GM18505 (cell line): Measurements from ENCODE around the gene MAGOHB.
A peak's percentile ranks its signal among the peaks of the same experiment; 100 is the strongest.
"Not testable (repeated sequence)": the region's sequence is repeated elsewhere in the genome, so short reads cannot be mapped to it uniquely, and the experiment has no call there.

Source experiments
- ATAC-seq: cut with Tn5 transposase; IDR thresholded peaks from one replicate; pipeline ENCODE4 v1.9.1; 2021; ENCODE audit not compliant: unreplicated experiment
- POLR2A ChIP-seq: IDR thresholded peaks from 4 replicates; pipeline ENCODE4 v1.6.1; 2011; ENCODE audit warnings: borderline replicate concordance; ENCODE audit not compliant: insufficient read depth, insufficient read length; ENCODE audit errors: extremely low read depth

MAGOHB gene

DNA sequence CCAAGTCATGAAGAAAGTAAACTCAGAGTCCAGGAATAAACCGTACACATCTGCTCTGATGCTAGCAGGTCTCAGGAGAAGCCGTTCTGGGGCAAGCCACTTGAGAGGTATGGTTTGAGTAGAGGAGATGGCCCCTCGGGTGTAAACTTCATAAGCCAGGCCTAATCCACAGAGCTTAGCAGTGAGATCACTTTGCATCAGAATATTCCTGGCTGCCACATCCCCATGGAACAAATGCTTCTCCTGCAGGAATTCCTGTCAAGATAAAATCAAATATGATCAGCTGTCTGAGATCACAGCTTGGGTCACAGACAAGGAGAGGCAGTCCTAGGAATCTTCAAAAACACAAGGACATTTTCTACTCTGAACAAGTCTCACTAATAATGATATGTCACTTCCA is 11.2 kb upstream of the MAGOHB start:
- ATAC-seq, result no peak
- no peak for TF ChIP-seq POLR2A

DNA sequence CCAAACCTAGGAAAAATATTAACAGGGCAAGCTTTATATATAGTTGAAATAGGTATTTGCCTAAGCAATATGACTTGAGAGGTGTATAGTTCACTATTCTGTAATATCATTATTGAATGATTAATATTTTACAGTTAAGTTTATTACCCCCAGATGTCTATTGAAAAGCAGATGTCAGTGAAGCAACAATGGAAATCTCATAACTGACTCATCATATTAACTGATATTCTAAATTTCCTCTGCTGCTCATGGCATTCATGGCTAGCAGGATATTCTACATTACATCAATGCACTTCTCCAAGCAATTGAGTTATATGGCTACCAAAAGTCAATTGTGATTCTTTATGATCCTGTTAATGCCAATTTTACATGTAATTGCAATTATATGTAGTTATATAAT is 9.7 kb upstream of the MAGOHB start:
- no peak for TF ChIP-seq POLR2A
- no peak for ATAC-seq

- TF ChIP-seq POLR2A, result no peak
- ATAC-seq, result no peak
These were observed 7.9 kb upstream of the MAGOHB start for GRCh38 chr12:10621278-10621677.

DNA sequence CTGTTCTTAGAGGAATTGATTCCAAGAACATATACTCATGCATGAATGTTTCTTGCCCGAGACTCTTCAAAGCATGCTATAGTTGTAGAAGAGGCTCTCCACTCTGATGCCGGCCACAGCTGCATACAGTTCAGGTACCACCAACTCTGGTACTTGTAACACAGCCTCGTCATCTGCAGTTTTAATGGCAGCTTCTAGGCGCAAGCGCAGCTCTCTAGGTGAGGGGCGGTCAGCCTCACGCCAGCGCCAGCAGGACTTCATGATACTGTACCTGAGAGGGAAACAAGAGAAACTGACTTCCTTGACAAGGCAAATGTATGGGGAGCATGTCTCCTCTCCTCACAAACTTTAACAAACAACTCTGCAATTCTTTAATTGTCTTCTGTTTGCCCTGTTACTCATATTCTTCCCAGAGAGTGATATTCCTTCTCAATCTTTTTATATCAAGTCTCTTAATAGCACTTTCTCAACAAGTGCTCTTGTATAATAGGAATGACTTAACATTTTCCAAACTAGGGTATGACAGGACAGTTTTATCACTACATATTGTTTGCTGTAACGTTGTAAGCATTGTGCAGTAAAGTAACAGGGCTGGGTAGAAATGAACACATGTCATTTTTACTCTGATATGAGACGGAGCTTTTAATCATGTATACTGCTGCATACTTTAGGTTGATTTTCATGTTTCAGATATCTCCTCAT is 6.8 kb upstream of the MAGOHB start:
- no peak for ATAC-seq
- no peak for TF ChIP-seq POLR2A

- ATAC-seq, result no peak
These were observed 5.1 kb upstream of the MAGOHB start for GRCh38 chr12:10618338-10618987.

DNA sequence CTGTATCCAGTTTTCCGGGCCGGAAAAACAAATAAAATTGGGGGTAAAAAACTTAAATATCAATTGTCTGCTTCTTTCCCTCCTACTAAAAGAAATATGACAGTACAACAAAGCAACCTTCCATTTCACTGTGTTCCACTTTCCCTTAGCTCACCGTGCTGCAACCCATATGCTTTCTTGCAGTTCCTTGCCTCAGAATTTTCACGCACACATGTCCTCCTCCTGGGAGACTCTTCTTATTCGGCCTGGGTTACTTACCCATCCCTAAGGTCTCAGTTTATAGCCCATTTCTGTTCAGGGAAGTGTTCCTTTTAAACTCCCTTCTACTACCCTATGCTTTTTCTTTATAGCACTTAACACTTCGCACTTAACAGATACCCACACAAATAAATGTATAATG is 4.5 kb upstream of the MAGOHB start:
- ATAC-seq, result no peak
- TF ChIP-seq POLR2A, result no peak

More at GRCh38 chr12:10618338-10618987, 5.1 kb upstream of the MAGOHB start:
- TF ChIP-seq POLR2A, result no peak

DNA sequence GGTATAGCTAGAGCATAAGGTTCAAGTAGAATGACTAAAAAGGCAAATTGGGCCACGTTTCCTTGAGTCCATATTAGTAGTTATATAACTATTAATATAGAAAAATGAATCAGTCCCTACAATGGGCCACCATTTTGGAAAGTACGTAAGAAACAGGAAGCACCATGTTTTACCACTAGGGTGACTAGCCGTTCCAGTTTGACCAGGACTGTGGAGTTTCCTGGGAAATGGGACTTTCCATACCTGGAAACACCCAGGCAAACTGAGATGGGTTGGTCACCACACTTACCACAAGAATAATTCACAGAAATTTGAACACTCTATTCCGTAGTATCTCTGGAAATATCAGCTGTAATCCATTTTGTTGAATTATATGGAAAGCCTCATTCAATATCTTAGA is 2.1 kb upstream of the MAGOHB start:
- TF ChIP-seq POLR2A, result no peak
- ATAC-seq, result no peak

- no peak for ATAC-seq
- TF ChIP-seq POLR2A, result no peak
These were observed 604 bp upstream of the MAGOHB start for GRCh38 chr12:10614056-10614370.

GRCh38 chr12:10612984-10613348 is 443 bp downstream of the MAGOHB start:
- ATAC-seq, result peak; percentile 8
- TF ChIP-seq POLR2A, result no peak

- no peak for TF ChIP-seq POLR2A
- ATAC-seq, result no peak
These were observed 1.3 kb downstream of the MAGOHB start for GRCh38 chr12:10612110-10612509.

DNA sequence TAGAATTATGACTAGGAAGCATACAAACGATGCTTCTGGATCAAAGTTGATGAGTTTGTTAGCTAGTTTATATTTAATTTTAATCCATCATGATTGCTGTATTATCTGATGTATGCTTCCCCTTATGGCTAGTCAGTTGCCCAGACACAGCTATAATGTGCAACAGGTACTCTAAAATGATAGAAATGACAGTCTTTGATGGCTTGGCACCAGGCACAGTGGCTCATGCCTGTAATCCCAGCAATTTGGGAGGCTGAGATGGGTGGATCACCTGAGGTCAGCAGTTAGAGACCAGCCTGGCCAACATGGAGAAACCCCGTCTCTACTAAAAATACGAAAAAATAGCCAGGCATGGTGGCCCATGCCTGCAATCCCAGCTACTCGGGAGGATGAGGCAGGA is 2.2 kb downstream of the MAGOHB start:
- ATAC-seq, result not testable (repeated sequence)

DNA sequence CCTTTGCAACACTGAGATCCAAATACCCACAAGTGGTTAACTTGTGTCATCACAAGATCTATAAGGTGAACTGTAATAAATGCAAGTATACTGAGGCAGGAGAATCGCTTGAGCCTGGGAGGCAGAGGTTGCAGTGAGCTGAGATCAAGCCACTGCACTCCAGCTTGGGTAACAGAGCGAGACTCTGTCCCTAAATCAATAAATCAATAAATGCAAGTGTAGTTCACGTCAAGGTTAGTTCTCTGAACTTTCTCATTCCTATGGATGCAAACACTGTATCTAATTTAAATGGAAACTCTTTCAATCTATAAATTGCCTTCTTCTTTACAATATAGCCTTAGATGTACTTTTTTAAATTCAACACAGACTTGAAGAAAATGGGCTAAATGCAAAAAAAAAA is 3.2 kb downstream of the MAGOHB start:
- ATAC-seq, result no peak
- no peak for TF ChIP-seq POLR2A

DNA sequence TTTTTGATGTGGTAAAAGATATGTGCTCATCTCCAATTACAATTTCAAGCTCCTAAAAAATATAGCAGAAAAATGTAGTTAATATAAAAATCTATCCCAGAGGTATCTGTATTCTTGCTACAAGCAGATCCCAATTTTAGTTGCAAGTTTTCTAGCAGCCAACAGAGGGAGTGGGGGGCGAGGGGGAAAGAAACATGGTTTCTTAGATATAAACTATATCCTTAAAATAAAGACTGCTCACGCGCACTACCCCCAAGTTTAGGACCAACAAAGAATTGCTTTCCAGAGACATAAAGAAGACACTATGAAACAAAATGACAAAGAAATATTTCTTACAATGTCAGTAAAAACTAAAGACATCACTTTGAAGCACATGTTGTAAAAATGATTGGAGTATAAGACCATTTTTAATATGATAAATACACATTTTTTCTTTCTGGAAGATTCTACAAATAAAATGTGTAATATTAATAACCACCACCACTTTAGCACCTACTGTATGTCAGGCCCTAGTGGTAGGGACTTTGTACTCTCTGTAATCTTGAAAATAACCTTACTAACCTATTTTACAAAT is 5.4 kb downstream of the MAGOHB start:
- TF ChIP-seq POLR2A, result no peak
- no peak for ATAC-seq

GRCh38 chr12:10601860-10602259 is 11.5 kb downstream of the MAGOHB start:
- no peak for ATAC-seq
- TF ChIP-seq POLR2A, result no peak

DNA sequence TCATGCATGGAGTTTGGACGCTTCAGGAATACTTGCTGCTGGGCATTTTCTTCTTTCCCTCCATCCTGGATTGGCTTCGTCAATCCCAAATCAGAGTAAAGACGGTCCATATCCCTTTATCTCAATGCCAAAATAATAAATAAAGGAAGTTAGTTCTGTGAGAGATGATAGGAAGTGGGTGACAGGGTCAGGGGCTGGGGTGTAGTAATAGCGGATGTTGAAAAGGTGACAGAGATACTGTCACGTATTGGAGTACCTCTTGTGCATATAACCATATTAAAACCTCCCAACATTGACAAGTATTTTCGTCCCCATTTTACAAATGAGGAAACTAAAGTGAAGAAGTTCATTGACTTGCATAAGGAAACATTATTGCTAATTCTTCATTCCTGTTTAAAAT is 12.4 kb downstream of the MAGOHB start:
- ATAC-seq, result no peak
- TF ChIP-seq POLR2A, result no peak

DNA sequence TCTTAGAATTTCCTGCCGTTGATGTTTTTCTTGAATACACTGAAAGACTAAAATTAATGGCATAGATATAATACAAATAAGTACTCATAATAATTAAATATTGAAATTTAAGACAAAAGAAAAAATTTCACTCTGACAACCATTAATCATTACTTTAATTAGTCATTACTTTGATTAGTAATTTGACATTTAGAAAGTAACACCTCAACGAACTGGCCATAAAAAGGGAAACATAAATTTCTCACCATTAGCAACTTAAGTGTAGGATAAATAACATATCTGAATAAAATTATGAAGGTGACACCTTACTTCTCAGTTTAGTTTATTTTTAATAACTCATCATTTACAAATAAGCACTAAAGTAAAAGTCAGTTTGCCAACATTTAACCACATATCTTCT is 17.5 kb downstream of the MAGOHB start:
- no peak for TF ChIP-seq POLR2A

More for the DNA sequence above, 17.5 kb downstream of the MAGOHB start:
- ATAC-seq, result no peak
